ENCODE measurements around the gene QRICH1. TPM values are rescaled to one million over a fixed set of nuclear protein-coding genes. Genes with fewer than 3 reads are reported as not detected.
"Not testable (repeated sequence)": the region's sequence is repeated elsewhere in the genome, so short reads cannot be mapped to it uniquely, and the experiment has no call there.

Gene QRICH1
- total and polyA plus RNA-seq, 2 donors (not counting 1 experiment from before 2014, with no cell fraction given) = 48.7 to 59.0 TPM

- Histone ChIP-seq H3K27me3 (ENCODE audit: control insufficient read depth, insufficient read depth, low read length) (no peaks in the 10 kb centered on the region), H3K36me3 (ENCODE audit: control insufficient read depth, insufficient read depth, low read length) (peaks cover 20% of the 10 kb centered on the region), H3K4me3 (replicated peaks in 1 of 4; ENCODE audit: control extremely low read depth in 1 of 4, insufficient read depth in 1 of 4, low read depth in 3 of 4, low read length in 4 of 4) (no peak overlapping the region), H4K20me1 (ENCODE audit: control insufficient read depth, extremely low read depth, insufficient read depth, low read length) (no peaks in the 10 kb centered on the region), H3K79me2 (ENCODE audit: control insufficient read depth, insufficient read depth, low read length) (peaks cover 43% of the 10 kb centered on the region), H3K9me3 (ENCODE audit: control insufficient read depth, insufficient read depth, low read depth, low read length) (no peaks in the 10 kb centered on the region), H3K4me1 (ENCODE audit: control insufficient read depth, extremely low read depth, insufficient read depth, low read length) (peaks cover 4% of the 10 kb centered on the region), H3K27ac (ENCODE audit: insufficient read depth, low read length) (no peak overlapping the region), H3K4me2 (ENCODE audit: extremely low read depth, insufficient read depth, low read length) (no peak overlapping the region), H3K9ac (ENCODE audit: insufficient read depth, low read length) (no peak overlapping the region), H2AFZ (ENCODE audit: low read length) (no peak overlapping the region)
- no peak for DNase-seq (ENCODE audit: low read depth in 2 of 2)
- no peak for TF ChIP-seq CTCF (conservative IDR thresholded peaks at IDR 0.05 in 1 of 2, IDR thresholded peaks at IDR 0.05 in 1 of 2; ENCODE audit: low read depth in 1 of 2, low read length in 2 of 2)
- no peak for TF ChIP-seq EZH2 (IDR thresholded peaks at IDR 0.05; ENCODE audit: low read length, missing control alignments)
Observed at GRCh38 chr3:49009396-49009795, 84.5 kb downstream of the QRICH1 start.

GRCh38 chr3:49008627-49009026 lies 85.2 kb downstream of the QRICH1 start:
- not testable (repeated sequence) for H3K9me3 ChIP-seq (ENCODE audit: control insufficient read depth, insufficient read depth, low read depth, low read length); H3K27ac ChIP-seq (ENCODE audit: insufficient read depth, low read length); H3K27me3 ChIP-seq (ENCODE audit: control insufficient read depth, insufficient read depth, low read length); DNase-seq (ENCODE audit: low read depth in 2 of 2); H3K9ac ChIP-seq (ENCODE audit: insufficient read depth, low read length); H3K4me1 ChIP-seq (ENCODE audit: control insufficient read depth, extremely low read depth, insufficient read depth, low read length); H4K20me1 ChIP-seq (ENCODE audit: control insufficient read depth, extremely low read depth, insufficient read depth, low read length); H2AFZ ChIP-seq (ENCODE audit: low read length)
- H3K4me3 ChIP-seq (replicated peaks in 1 of 4; ENCODE audit: control extremely low read depth in 1 of 4, insufficient read depth in 1 of 4, low read depth in 3 of 4, low read length in 4 of 4) = peak overlapping the region; percentile 51 to 82 (median 65)
- H3K36me3 ChIP-seq (ENCODE audit: control insufficient read depth, insufficient read depth, low read length) = peaks cover 13% of the 10 kb centered on the region
- H3K4me2 ChIP-seq (ENCODE audit: extremely low read depth, insufficient read depth, low read length) = peak overlapping the region; percentile 99
- H3K79me2 ChIP-seq (ENCODE audit: control insufficient read depth, insufficient read depth, low read length) = peaks cover 40% of the 10 kb centered on the region

DNA sequence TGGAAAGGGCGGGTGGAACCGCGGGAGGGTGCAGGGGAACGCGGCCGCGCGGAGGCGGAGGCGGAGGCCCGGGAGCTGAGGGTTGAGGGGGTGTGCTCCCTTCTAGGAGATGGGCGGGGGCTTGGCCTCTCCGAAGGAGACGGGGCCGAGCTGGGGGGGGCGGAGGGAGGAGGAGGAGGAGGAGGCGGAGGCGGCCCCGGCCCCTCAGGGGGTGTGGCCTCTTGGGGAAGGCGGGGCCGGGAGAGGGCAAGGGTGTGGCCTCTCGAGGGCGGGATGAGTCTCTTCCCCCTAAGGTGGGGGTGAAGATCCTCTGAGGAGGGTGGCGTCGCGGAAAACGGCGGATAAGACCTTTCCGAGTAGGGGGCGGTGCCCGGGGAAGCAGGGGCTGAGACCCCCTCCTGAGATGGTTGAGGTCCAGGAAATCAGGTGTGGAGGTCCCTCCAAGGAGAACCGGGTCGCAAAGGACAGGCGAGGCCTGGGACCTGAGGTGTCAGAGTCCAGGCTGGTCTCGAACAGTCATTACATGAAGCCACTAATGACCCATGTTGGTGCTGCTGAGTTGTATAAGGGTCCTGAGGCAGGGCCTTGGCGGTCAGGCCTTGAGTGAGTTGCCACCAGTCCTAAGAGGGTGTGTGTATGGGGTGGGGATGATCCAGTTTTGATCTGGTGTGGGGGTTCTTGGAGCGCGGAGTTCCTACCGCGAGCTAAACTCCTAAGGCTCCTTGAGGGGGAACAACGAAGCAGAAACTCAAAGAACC lies 85.9 kb downstream of the QRICH1 start:
- peak; percentile 80 to 83 for DNase-seq (ENCODE audit: low read depth in 2 of 2)
- Histone ChIP-seq H3K4me3 (replicated peaks in 1 of 4; ENCODE audit: control extremely low read depth in 1 of 4, insufficient read depth in 1 of 4, low read depth in 3 of 4, low read length in 4 of 4) (peak overlapping the region; percentile 51 to 84 (median 72)), H3K4me2 (ENCODE audit: extremely low read depth, insufficient read depth, low read length) (peak overlapping the region; percentile 99), H3K79me2 (ENCODE audit: control insufficient read depth, insufficient read depth, low read length) (peaks cover 35% of the 10 kb centered on the region), H3K27ac (ENCODE audit: insufficient read depth, low read length) (peak overlapping the region; percentile 85), H2AFZ (ENCODE audit: low read length) (peak overlapping the region; percentile 37), H3K27me3 (ENCODE audit: control insufficient read depth, insufficient read depth, low read length) (no peaks in the 10 kb centered on the region), H3K9me3 (ENCODE audit: control insufficient read depth, insufficient read depth, low read depth, low read length) (no peaks in the 10 kb centered on the region), H4K20me1 (ENCODE audit: control insufficient read depth, extremely low read depth, insufficient read depth, low read length) (no peaks in the 10 kb centered on the region), H3K36me3 (ENCODE audit: control insufficient read depth, insufficient read depth, low read length) (peaks cover 12% of the 10 kb centered on the region), H3K4me1 (ENCODE audit: control insufficient read depth, extremely low read depth, insufficient read depth, low read length) (peaks cover 4% of the 10 kb centered on the region), H3K9ac (ENCODE audit: insufficient read depth, low read length) (peak overlapping the region; percentile 71)
- TF ChIP-seq CTCF (conservative IDR thresholded peaks at IDR 0.05 in 1 of 2, IDR thresholded peaks at IDR 0.05 in 1 of 2; ENCODE audit: low read depth in 1 of 2, low read length in 2 of 2) (no peak), EZH2 (IDR thresholded peaks at IDR 0.05; ENCODE audit: low read length, missing control alignments) (no peak)
